HepG2 (cell line): ENCODE results near the gene ATF3. TPM values are rescaled to one million over a fixed set of nuclear protein-coding genes. Genes with fewer than 3 reads are reported as not detected.

Experiments used
- ATAC-seq: fragments of 200-7000 bp; cut with Tn5 transposase; 3 replicates; pipeline ENCODE4 v1.9.1; 2020; ENCODE audit warnings: mild to moderate bottlenecking, moderate library complexity
- BruUV-seq: library from RNA; stranded (reverse); fragments of 400-500 nt; replicated peaks from 2 replicates; lab custom pipeline; 2021; lab: Mats Ljungman, UMichigan
- CTCF ChIA-PET: fragments of 300-600 bp; formaldehyde crosslinking; extraction: SDS; loops from one replicate; lab custom pipeline; 2021; ENCODE audit warnings: low total read pairs, inconsistent platforms, low intra/inter-chr PET ratio; lab: Yijun Ruan, JAX
- POLR2A ChIA-PET: fragments of 350-600 bp; sonication (Branson Sonifier 250); formaldehyde crosslinking; loops from one replicate; lab custom pipeline; 2020; ENCODE audit warnings: antibody characterized with exemption, inconsistent platforms; lab: Yijun Ruan, JAX
- DNase-seq: peaks from one replicate; pipeline ENCODE4 v3.0.0-alpha.2; 2015; ENCODE audit warnings: low spot score
- FAIRE-seq: peaks from 3 replicates; lab custom pipeline; 2011; peaks lifted over from hg19 to GRCh38; lab: Jason Lieb, UNC
- H2AFZ ChIP-seq: one replicate; pipeline ENCODE4 v1.6.1; 2011; ENCODE audit warnings: low read length, inconsistent platforms
- H3K27ac ChIP-seq: fragments of 300-600 bp; 3 replicates; pipeline ENCODE4 v1.8.0; 2011; ENCODE audit warnings: mixed run types, mild to moderate bottlenecking, mixed read lengths, low read length, inconsistent platforms; ENCODE audit not compliant: insufficient read depth; ENCODE audit errors: extremely low read length
- H3K27me3 ChIP-seq, 2 experiments: fragments of 200-600 bp in 1 of 2; 2 replicates in 1 of 2; 3 replicates in 1 of 2; pipeline versions ENCODE4 v1.6.0 to v1.8.0; 2011; ENCODE audit warnings: low read length in 2 of 2, mild to moderate bottlenecking in 2 of 2, moderate library complexity in 2 of 2, inconsistent platforms in 1 of 2; ENCODE audit not compliant: insufficient read depth in 2 of 2, control insufficient read depth in 1 of 2
- H3K36me3 ChIP-seq, 2 experiments: fragments of 200-600 bp in 1 of 2; replicated peaks in 1 of 2; 2 replicates in 1 of 2; 3 replicates in 1 of 2; pipeline versions ENCODE4 v1.5.1 to v1.8.0; 2011; ENCODE audit warnings: low read length in 2 of 2, inconsistent platforms in 1 of 2; ENCODE audit not compliant: insufficient read depth in 2 of 2, control insufficient read depth in 1 of 2
- H3K4me1 ChIP-seq: 2 replicates; pipeline ENCODE4 v1.5.1; 2012; ENCODE audit warnings: low read length, inconsistent platforms; ENCODE audit not compliant: insufficient read depth
- H3K4me2 ChIP-seq: 2 replicates; pipeline ENCODE4 v1.6.0; 2011; ENCODE audit warnings: low read depth, low read length, inconsistent platforms
- H3K4me3 ChIP-seq, 3 experiments: fragments of 200-600 bp in 1 of 3; sonication (generic), shearing (Covaris generic) in 1 of 3; replicated peaks in 1 of 3; 2 replicates each; pipeline ENCODE4 v1.5.1; 2011 to 2016; ENCODE audit warnings: low read length in 3 of 3, inconsistent platforms in 2 of 3, low read depth in 2 of 3, mild to moderate bottlenecking in 2 of 3, control low read depth in 1 of 3, mixed read lengths in 1 of 3; ENCODE audit not compliant: insufficient read depth in 1 of 3
- H3K79me2 ChIP-seq: one replicate; pipeline ENCODE4 v1.6.1; 2011; ENCODE audit warnings: low read length, inconsistent platforms; ENCODE audit not compliant: insufficient read depth
- H3K9ac ChIP-seq: 2 replicates; pipeline ENCODE4 v1.6.0; 2011; ENCODE audit warnings: mild to moderate bottlenecking, low read depth, low read length, inconsistent platforms; ENCODE audit not compliant: insufficient read depth
- H3K9me3 ChIP-seq: 2 replicates; pipeline ENCODE4 v1.5.1; 2012; ENCODE audit warnings: mild to moderate bottlenecking, low read length
- H4K20me1 ChIP-seq: 2 replicates; pipeline ENCODE4 v1.6.0; 2011; ENCODE audit warnings: inconsistent platforms, mild to moderate bottlenecking, low read length, moderate library complexity; ENCODE audit not compliant: insufficient read depth
- BORCS8-MEF2B ChIP-seq: sonication (generic); formaldehyde crosslinking; IDR thresholded peaks from 2 replicates; pipeline ENCODE4 v1.8.0; 2022; ENCODE audit warnings: mild to moderate bottlenecking, missing genetic modification reagents
- CHD2 ChIP-seq: IDR thresholded peaks from 2 replicates; pipeline ENCODE4 v1.6.1; 2011; ENCODE audit warnings: low read depth, low read length, improper control_type of control experiment
- EZH2 ChIP-seq: conservative IDR thresholded peaks from 2 replicates; pipeline ENCODE4 v1.6.1; 2012; ENCODE audit warnings: mild to moderate bottlenecking, low read depth, low read length, moderate library complexity
- FOXK1 ChIP-seq: sonication (generic); formaldehyde crosslinking; IDR thresholded peaks from 2 replicates; pipeline ENCODE4 v1.4.0; 2020; ENCODE audit warnings: low read depth, missing genetic modification reagents, borderline replicate concordance
- FUBP1 ChIP-seq: sonication (generic); formaldehyde crosslinking; IDR thresholded peaks from 2 replicates; pipeline ENCODE4 v1.5.1; 2020; ENCODE audit warnings: missing genetic modification reagents, mild to moderate bottlenecking, borderline replicate concordance
- GABPB1 ChIP-seq: IDR thresholded peaks from 2 replicates; pipeline ENCODE4 v1.6.1; 2016; ENCODE audit warnings: mild to moderate bottlenecking, missing genetic modification reagents, moderate library complexity, missing compliant biosample characterization
- IKZF5 ChIP-seq: IDR thresholded peaks from 2 replicates; pipeline ENCODE4 v1.6.1; 2018; ENCODE audit warnings: missing genetic modification reagents, mild to moderate bottlenecking, missing compliant biosample characterization
- KDM1A ChIP-seq: IDR thresholded peaks from 2 replicates; pipeline ENCODE4 v1.6.1; 2016; ENCODE audit warnings: missing compliant biosample characterization
- TFAP4 ChIP-seq: sonication (generic); IDR thresholded peaks from 2 replicates; pipeline ENCODE4 v1.6.1; 2016; ENCODE audit warnings: low read depth, borderline replicate concordance
- ZBTB7B ChIP-seq: sonication (generic); formaldehyde crosslinking; IDR thresholded peaks from 2 replicates; pipeline ENCODE4 v1.4.0; 2020; ENCODE audit warnings: missing genetic modification reagents
- ZFAT ChIP-seq: sonication (generic); formaldehyde crosslinking; conservative IDR thresholded peaks from 2 replicates; pipeline ENCODE4 v1.8.1; 2023; ENCODE audit warnings: missing genetic modification reagents, inconsistent platforms
- ZNF232 ChIP-seq: sonication (generic); formaldehyde crosslinking; IDR thresholded peaks from 2 replicates; pipeline ENCODE4 v1.4.0; 2020; ENCODE audit warnings: missing genetic modification reagents, borderline replicate concordance
- ZNF331 ChIP-seq: sonication (generic); formaldehyde crosslinking; IDR thresholded peaks from 2 replicates; pipeline ENCODE4 v1.4.0; 2020; ENCODE audit warnings: missing genetic modification reagents
- ZNF337 ChIP-seq: sonication (generic); formaldehyde crosslinking; IDR thresholded peaks from 2 replicates; pipeline ENCODE4 v1.5.1; 2020; ENCODE audit warnings: missing genetic modification reagents, low read depth, mild to moderate bottlenecking, borderline replicate concordance
- ZNF577 ChIP-seq: sonication (generic); formaldehyde crosslinking; IDR thresholded peaks from 2 replicates; pipeline ENCODE4 v1.4.0; 2020; ENCODE audit warnings: mild to moderate bottlenecking, low read depth, missing genetic modification reagents, borderline replicate concordance
- ZNF687 ChIP-seq: sonication (generic); formaldehyde crosslinking; IDR thresholded peaks from 2 replicates; pipeline ENCODE4 v1.5.1; 2020; ENCODE audit warnings: mild to moderate bottlenecking, missing genetic modification reagents, moderate library complexity
- WGBS: methylation state at CpG from one replicate; pipeline ENCODE4 v1.1.6; 2017; ENCODE audit warnings: low lambda C conversion rate; 5-methylcytosine and 5-hydroxymethylcytosine counted together
- in situ Hi-C: cut with HindIII; loops from 2 replicates; pipeline ENCODE4 v1.10.0; 2017; ENCODE audit warnings: low pct_unique_long_range_greater_than_20kb; ENCODE audit not compliant: extremely low pct_ligation_motif_present
- intact Hi-C: fragments of 100-400 bp; cut with micrococcal nuclease; formaldehyde crosslinking; loops from one replicate; pipeline ENCODE4 v1.10.0; 2022; ENCODE audit not compliant: unreplicated experiment
- polyA plus RNA-seq, 8 experiments: library from polyadenylated mRNA; depleted of rRNA in 3 of 8; stranded (reverse) in 7 of 8; unstranded in 1 of 8; fragments of >200 nt; fragmentation: Illumina TruSeq in 4 of 8; extraction: Trizol in 4 of 8; gene quantifications; 2 replicates each; pipeline versions ENCODE4 v1.2.1 to v1.2.3, GENCODE V29; 2011 to 2016; ENCODE audit warnings: low read depth in 4 of 8, missing spikeins in 1 of 8, mixed read lengths in 1 of 8; ENCODE audit not compliant: insufficient read depth in 1 of 8
- total RNA-seq, 5 experiments: library from RNA; depleted of rRNA; stranded (reverse); fragments of >200 nt; fragmentation: Illumina TruSeq; extraction: Trizol; gene quantifications; 2 replicates each; pipeline ENCODE4 v1.2.3, GENCODE V29; 2016; ENCODE audit warnings: low read depth in 1 of 5

The ATF3 gene
- total and polyA plus RNA-seq, 2 of the 13 experiments (the other 11 are each of a cell fraction or from before 2014, with no cell fraction given): 5.0 to 13.0 TPM

GRCh38 chr1:212606395-212607205, 2.0 kb upstream of the ATF3 start:
- CTCF ChIA-PET: no interaction called here
- in situ Hi-C loops: no loop called here
- peak overlapping the region; percentile 99 for H3K4me2 ChIP-seq
- WGBS: 2% methylated on average over 16 of the region's 49 CpGs
- no peaks in the 10 kb centered on the region for H3K9me3 ChIP-seq
- peaks cover 44% of the 10 kb centered on the region for H3K4me1 ChIP-seq
- ATAC-seq: no peak
- peaks cover 22% of the 10 kb centered on the region for H4K20me1 ChIP-seq
- POLR2A ChIA-PET: no interaction called here
- no TSS peak for BruUV-seq
- intact Hi-C loops: no loop called here
- peaks cover 14% of the 10 kb centered on the region for H3K79me2 ChIP-seq
- no peak overlapping the region for H2AFZ ChIP-seq
- peaks cover 11 to 54% of the 10 kb centered on the region in 2 experiments for H3K27me3 ChIP-seq
- H3K36me3 ChIP-seq: no peaks in the 10 kb centered on the region
- peak overlapping the region; percentile 84; the same call in 1 of the 2 replicates for H3K9ac ChIP-seq
- no peak overlapping the region for H3K27ac ChIP-seq
- no peak for DNase-seq
- peak overlapping the region; percentile 75 to 77 (median 76); a peak in 4 of 6 replicates for H3K4me3 ChIP-seq
- no peak for FAIRE-seq
- TF ChIP-seq EZH2: peak; percentile 44; the same call in 1 of the 2 replicates
- TF ChIP-seq ZBTB7B (CRISPR knock-in tag): no peak
- no peak for TF ChIP-seq KDM1A (CRISPR knock-in tag)
- 0 out of 2 replicates have a peak, but pooled peaks have one; percentile 57 for TF ChIP-seq CHD2
- no peak for TF ChIP-seq TFAP4
- TF ChIP-seq ZNF577 (CRISPR knock-in tag): no peak
- TF ChIP-seq BORCS8-MEF2B (CRISPR knock-in tag): no peak
- no peak for TF ChIP-seq FOXK1
- TF ChIP-seq ZFAT (CRISPR knock-in tag): no peak
- no peak for TF ChIP-seq ZNF232
- no peak for TF ChIP-seq ZNF331
- peak; percentile 8; the same call in 1 of the 2 replicates for TF ChIP-seq GABPB1
- no peak for TF ChIP-seq IKZF5 (CRISPR knock-in tag)
- TF ChIP-seq ZNF687 (CRISPR knock-in tag): peak; percentile 13; the same call in 1 of the 2 replicates
- no peak for TF ChIP-seq ZNF337
- TF ChIP-seq FUBP1: no peak
